Body of pancreas (tissue), 4 donors: ENCODE measurements around the gene CPEB2.

ENCODE experiments used
- CTCF ChIP-seq, 7 experiments: fragments of 450-650 bp in 4 of 7; fragments of 200-600 bp in 3 of 7; sonication (generic) in 3 of 7; IDR thresholded peaks; one replicate each; pipeline ENCODE4 v1.5.1; 2016 to 2019; ENCODE audit warnings: antibody characterized with exemption in 7 of 7
- POLR2A ChIP-seq, 3 donors: fragments of 450-650 bp; IDR thresholded peaks; one replicate each; pipeline ENCODE4 v1.6.1; 2016; ENCODE audit warnings: antibody characterized with exemption in 3 of 3, mild to moderate bottlenecking in 2 of 3

GRCh38 chr4:15004739-15005301 is 2.5 kb downstream of the CPEB2 start:
- TF ChIP-seq CTCF (IDR thresholded peaks at IDR 0.05) (no peak), POLR2A (IDR thresholded peaks at IDR 0.05) (peak; percentile 70 to 83 (median 80))
